Limb (tissue), 2 donors: ENCODE measurements around the gene GLS2.
A peak's percentile ranks its signal among the peaks of the same experiment; 100 is the strongest.
"Not testable (repeated sequence)": the region's sequence is repeated elsewhere in the genome, so short reads cannot be mapped to it uniquely, and the experiment has no call there.

Experiments
- DNase-seq, 2 donors: peaks; one replicate each; pipeline ENCODE4 v3.0.0-alpha.2; 2016; ENCODE audit errors: extremely low spot score in 2 of 2

The GLS2 gene

DNA sequence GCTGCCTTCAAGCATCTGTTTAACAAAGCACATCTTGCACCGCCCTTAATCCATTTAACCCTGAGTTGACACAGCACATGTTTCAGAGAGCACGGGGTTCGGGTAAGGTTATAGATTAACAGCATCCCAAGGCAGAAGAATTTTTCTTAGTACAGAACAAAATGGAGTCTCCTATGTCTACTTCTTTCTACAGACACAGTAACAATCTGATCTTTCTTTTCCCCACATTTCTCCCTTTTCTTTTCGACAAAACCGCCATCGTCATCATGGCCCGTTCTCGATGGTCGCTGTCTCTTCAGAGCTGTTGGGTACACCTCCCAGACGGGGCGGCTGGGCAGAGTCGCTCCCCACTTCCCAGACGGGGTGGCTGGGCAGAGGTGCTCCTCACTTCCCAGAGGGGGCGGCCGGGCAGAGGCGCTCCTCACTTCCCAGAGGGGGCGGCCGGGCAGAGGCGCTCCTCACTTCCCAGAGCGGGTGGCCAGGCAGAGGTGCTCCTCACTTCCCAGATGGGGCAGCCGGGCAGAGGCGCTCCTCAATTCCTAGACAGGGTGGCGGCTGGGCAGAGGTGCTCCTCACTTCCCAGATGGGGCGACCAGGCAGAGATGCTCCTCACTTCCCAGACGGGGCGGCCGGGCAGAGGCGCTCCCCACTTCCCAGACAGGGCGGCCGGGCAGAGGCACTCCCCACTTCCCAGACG is 5.6 kb upstream of the GLS2 start:
- DNase-seq: not testable (repeated sequence)

- DNase-seq: no peak
Observed at GRCh38 chr12:56490360-56490759, 2.4 kb upstream of the GLS2 start.

DNA sequence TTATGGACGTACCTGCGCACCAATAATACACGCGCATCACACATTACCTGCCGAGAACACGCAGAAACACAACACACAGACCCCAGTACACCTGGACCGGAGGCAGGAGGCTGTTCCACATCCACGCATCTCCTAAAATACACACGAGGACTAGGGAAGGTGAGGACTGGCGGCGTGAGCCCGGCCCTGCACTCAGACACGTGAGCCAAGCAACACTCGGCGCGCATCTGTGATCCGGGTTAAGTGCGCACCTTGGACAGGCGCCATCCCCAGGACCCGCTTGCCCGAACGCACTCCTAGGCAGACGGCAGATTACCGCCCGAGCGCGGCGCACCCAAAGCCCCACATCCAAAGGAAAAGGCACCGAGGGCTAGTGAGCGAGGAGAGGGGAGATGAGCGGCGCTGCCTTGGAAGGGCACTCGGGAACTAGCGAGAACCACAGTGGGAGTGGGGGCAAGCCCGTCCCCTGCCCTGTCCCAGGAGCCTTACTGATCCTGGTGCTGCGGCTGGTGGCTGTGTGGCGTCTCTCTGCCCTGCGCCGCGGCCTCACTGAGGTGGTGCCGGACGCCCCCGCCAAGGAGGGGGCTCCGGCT is 417 bp downstream of the GLS2 start:
- DNase-seq: peak in 1 of 2 donors; percentile 65

- no peak for DNase-seq
Observed at GRCh38 chr12:56486694-56487093, 1.3 kb downstream of the GLS2 start.

DNA sequence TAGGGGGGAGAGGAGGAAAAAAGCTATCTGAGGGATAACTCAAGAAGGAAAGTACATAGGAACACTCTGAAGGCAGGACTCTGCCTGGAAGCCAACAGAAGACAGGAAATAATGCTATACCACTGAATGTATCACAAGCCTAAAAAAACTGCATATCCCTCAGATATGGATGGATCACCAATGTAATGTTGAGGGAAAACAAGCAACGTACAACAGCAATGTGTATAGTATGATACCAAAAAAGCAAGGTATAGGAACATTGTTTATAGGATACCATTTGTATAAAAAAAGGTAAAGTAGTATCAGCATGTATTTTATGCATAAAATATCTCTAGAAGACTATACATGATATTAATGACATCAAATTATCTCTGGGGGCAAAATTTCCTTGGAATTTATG is 3.4 kb downstream of the GLS2 start:
- DNase-seq: no peak

- no peak for DNase-seq
Observed at GRCh38 chr12:56479625-56480024, 8.3 kb downstream of the GLS2 start.

GRCh38 chr12:56477521-56478225 is 10.3 kb downstream of the GLS2 start:
- DNase-seq: no peak

DNA sequence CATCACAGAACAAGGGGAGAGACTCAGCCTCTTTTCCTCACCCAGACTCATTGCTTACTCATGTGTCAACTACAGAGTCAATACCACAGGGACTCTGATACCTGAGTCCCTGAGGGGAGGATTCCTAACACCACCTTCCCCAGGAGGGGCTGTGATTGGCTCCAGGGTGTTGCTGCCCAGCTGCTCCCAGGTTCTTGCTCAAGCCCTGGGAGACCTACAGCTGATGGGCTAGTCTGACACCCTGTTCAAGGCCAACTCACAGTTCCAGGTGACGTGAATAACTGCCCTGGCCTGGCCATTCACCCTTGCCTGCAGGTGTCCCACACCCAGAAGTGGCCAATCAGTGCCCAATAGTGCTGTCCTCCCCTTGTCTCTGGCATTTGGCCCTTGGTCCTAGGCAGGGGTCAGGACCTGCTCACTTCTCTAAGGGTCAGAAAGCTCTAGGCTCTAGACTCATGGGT is 11.0 kb downstream of the GLS2 start:
- DNase-seq: no peak

DNA sequence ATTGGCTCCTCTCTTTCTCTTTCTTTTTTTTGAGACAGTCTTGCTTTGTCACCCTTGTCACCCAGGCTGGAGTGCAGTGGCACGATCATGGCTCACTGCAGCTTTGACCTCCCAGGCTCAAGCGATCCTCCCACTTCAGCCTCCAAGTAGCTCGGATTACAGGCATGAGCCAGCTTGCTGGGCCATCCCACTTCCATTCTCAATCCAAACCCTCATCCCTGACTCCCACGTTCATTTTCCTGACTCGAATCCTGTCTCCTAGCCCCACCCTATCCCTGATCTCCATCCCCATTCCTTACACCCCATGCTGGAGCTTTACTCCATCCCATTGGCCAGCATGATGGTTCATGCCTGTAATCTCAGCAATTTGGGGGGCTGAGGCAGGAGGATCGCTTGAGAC is 11.8 kb downstream of the GLS2 start:
- no peak for DNase-seq

DNA sequence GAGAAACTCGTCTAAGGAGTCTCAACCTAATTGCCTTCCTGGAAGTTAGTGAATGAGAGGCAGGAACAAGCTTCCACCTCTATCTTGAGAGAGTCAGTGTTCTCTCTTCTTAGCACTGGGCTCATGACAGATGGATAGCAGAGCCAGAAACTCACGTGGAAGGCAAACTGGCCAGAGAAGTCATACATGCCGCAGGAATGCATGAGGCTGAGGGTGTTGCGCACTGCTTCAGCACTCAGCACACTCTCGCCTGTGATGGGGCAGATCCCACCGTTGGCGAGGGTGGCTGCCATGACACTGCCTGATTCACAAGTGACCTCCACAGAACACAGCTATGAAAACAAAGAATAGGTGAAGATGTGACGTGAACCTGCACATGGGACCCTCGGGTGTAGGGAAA is 13.6 kb downstream of the GLS2 start:
- no peak for DNase-seq

DNA sequence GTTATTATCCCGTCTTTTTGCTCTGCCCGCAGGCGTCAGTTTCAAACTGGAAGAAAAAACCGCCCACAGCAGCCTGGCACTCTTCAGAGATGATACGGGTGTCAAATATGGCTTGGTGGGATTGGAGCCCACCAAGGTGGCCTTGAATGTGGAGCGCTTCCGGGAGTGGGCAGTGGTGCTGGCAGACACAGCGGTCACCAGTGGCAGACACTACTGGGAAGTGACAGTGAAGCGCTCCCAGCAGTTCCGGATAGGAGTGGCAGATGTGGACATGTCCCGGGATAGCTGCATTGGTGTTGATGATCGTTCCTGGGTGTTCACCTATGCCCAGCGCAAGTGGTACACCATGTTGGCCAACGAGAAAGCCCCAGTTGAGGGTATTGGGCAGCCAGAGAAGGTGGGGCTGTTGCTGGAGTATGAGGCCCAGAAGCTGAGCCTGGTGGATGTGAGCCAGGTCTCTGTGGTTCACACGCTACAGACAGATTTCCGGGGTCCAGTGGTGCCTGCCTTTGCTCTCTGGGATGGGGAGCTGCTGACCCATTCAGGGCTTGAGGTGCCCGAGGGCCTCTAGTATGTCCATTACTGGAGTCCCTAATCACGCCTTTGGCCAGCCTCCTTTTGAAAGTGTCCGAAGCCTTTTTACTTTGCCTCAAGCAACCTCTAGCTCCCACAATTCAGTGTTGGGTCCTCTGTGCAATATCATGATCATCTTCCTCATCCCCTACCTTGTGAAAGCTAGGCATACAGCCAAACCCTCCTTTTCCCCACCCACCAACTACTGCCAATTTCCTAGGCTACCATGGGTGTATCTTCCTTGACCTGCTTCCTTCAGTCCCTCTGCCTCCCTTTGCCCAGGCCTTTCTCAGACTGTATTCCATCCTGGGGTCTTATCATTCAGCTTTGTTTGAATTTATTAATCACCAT is 18.7 kb downstream of the GLS2 start:
- peak in 1 of 2 donors; percentile 36 for DNase-seq

DNA sequence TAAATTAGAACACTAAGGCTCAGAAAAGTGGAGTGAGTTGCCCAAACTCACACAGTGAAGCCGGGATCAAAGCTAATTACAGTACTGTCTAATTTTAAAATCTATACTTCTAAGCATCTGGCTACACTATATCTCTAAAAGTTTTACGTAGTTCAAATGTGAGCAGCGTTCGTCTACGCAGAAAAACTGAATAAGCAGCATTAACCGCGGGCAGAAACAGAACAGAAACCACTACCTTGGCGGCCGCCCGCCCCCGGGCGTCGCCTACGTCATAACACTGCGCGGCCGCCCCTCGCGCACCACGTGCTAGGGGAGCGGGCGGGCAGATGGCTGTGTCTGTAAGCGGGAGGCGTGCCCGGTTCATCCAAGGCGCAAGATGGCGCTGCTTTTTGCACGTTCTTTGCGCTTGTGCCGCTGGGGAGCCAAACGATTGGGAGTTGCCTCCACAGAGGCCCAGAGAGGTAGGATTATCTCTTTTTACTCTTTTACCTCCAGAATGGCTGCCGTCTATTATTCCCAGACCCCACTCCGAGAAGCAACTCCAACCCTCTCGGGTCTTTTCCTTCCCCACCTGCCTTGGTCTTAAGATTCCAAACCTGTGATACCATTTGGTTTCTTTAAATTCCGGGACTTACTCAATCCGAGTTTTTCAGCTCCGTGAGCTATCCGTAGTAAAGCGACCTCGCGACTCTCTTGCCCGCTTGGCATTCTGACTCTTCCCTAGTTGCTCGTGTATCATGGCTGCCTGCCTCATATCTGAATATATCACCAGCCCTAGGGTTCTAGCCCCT is 19.6 kb downstream of the GLS2 start, which contains the start of gene SPRYD4:
Gene SPRYD4 (plus strand): TSS at position 363 of the 791 bp plus-strand sequence. CDS start 14 bp downstream, at position 377.
- DNase-seq: peak; percentile 95 to 98

GRCh38 chr12:56462565-56462964 is 25.4 kb downstream of the GLS2 start:
- no peak for DNase-seq

- no peak for DNase-seq
Observed at GRCh38 chr12:56461235-56462159, 26.5 kb downstream of the GLS2 start.

GRCh38 chr12:56457817-56458216 is 30.1 kb downstream of the GLS2 start:
- DNase-seq: no peak

DNA sequence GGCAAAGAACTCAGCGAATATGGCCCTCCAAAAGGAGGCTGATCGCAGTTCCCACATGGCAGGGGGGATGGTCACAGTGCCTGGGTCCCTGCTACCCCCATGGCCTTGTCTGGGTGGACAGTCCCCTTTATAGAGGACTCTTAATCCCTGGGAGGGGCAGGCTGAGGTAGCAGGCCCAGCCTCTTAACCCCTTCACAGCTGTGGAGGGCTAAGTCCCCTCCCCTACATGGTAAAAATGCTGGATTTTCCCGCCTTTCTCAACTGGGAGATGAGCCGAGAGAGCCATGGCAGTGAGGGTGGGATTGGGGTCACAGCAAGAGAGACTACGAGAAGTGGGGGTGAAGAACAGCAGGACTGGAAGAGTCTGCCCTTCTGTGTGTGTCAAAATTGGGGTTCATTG is 33.4 kb downstream of the GLS2 start, which contains the start of gene MIP:
Gene MIP (minus strand): TSS at position 101 of the 400 bp plus-strand sequence. CDS start 44 bp downstream, at position 57.
- no peak for DNase-seq

- no peak for DNase-seq
Observed at GRCh38 chr12:56451147-56451546, 36.8 kb downstream of the GLS2 start.

GRCh38 chr12:56450241-56450640 is 37.7 kb downstream of the GLS2 start:
- DNase-seq: no peak

DNA sequence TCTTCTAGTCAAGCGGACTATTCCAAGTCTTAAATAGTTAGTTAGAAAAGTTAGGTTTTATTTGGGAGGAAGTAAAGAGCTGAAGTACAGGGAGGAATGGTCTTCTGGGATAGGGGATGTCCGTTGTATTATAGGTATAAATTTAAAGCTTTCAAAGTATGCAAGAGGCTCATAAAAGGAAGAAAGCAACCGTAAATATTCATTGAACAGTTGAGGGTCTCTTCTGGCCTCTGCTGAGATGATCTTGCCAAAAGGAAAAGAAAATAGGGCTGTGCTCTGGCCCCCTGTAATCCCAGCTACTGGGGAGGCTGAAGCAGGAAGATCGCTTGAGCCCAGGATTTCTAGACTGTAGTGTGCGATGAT is 38.4 kb downstream of the GLS2 start:
- DNase-seq: no peak
